GM12801 (cell line): ENCODE data around the gene CSF3R.

Experiments used
- TF ChIP-seq, protein P1 (sequence below): IDR thresholded peaks from one replicate; pipeline ENCODE4 v1.5.1; 2011; ENCODE audit warnings: control low read depth; ENCODE audit not compliant: insufficient read length; ENCODE audit errors: extremely low read depth

The CSF3R gene

DNA sequence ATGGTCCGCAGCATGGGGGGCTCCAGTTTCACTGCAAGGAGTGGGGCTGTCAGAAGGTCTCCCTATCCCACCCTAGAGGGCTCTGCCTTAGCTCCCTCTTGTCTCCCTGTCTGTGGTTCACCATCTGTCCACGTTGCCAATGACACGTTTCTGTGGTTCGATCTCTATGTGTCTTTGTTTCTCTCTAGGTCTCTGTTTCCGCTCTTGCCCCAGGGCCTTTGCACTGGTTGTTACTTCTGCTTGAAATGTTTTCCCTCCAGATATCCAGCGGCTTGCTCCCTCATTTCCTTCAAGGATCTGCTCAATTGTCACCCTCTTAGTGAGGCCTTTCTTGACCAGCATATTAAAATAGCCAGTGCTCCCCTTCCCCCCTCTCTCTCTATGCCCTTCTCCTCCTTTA, 10.1 kb downstream of the CSF3R start:
- TF ChIP-seq, protein P1, sequence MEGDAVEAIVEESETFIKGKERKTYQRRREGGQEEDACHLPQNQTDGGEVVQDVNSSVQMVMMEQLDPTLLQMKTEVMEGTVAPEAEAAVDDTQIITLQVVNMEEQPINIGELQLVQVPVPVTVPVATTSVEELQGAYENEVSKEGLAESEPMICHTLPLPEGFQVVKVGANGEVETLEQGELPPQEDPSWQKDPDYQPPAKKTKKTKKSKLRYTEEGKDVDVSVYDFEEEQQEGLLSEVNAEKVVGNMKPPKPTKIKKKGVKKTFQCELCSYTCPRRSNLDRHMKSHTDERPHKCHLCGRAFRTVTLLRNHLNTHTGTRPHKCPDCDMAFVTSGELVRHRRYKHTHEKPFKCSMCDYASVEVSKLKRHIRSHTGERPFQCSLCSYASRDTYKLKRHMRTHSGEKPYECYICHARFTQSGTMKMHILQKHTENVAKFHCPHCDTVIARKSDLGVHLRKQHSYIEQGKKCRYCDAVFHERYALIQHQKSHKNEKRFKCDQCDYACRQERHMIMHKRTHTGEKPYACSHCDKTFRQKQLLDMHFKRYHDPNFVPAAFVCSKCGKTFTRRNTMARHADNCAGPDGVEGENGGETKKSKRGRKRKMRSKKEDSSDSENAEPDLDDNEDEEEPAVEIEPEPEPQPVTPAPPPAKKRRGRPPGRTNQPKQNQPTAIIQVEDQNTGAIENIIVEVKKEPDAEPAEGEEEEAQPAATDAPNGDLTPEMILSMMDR = no peak

DNA sequence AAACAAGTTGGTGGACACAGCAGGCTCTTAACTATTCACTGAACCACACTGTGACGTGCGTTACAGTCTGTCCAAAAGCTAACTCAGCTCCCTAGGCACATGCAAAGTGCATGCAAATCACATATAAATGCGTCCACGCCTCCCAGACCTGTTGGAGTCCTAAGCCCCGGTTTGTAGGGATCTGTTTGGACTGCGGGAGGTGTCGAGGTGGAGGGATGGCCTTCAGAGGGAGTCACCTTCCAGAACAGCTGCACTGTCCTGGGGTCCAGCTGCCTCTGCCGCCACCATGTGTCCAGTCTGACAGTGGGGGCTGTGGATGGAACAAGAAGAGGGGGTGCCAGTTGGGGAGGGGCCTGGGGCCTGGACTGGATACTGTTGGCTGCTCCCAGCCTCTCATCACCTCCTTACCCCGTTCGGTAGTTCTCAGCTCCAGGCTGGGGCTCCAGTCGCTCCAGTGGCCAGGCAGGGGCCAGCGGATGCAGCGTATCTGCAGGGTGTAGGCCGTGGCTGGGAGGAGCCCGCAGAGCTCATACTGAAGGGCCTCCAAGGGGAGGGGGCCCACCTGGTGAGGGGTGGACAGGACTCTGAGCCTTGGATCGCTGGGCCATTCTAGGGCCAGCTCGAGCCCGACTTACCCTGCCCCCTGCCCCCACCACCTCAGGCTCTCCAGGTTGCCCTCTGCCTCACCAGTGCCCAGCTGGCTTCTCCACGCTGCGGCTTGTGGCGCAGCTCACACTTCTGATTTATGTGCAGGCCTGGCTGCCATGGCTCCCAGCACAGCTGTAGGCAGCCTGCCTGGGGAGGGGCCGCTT, 10.7 kb downstream of the CSF3R start:
- TF ChIP-seq, protein P1 = no peak

DNA sequence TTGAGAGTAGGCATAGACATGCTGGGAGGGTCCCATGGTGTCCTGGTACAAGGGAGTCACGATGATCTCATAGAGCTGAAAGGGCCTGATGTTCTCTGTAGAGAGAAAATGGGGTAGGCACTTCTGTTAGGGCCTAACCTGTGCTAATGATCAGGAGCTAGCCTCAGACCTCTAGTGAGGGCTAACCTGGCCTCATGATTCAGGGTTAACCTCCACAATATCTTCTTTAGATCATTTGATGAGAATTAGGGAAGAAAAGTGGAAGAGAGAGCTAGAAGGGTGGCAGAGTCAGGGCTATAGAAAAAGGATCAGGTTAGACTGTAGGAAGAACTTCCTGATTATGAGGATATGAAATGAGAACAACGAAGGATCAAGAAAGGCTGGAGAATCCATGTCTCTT, 13.6 kb downstream of the CSF3R start:
- TF ChIP-seq, protein P1 = no peak

DNA sequence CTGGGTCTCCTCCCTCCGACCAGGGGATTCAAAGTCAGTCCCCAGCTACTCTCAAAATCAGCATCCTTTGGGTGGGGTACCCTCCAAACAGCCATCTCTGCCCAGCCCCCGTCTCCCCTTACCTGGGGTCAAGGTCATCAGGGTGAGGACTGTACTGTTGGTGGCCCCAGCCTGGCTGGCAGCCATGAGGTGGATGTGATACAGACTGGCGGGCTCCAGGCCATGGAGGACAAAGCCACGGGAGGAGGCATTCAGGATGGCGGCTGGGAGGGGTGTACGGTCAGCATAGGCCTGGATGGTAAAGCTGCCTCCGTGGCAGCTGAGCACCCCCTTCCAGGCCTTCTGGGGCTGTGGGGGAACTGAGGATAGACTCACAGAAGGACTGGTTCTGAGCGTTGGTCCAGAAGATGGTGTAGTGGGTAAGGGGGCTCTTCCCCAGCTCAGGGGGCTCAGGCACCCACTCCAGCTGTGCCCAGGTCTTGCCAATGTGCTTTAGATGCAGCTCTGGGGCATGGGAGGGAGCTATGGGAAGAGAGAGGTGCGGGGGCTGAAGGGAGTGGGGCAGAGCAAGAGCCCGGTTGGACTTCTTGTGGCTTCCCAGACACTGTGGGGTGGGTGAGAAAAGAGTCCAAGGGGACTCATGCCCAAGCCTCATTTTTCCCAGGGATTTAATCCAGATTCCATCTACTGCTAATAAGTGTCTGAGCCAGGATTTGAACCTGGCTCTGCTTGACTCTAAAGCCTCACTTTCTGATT, 14.8 kb downstream of the CSF3R start:
- TF ChIP-seq, protein P1 = no peak

DNA sequence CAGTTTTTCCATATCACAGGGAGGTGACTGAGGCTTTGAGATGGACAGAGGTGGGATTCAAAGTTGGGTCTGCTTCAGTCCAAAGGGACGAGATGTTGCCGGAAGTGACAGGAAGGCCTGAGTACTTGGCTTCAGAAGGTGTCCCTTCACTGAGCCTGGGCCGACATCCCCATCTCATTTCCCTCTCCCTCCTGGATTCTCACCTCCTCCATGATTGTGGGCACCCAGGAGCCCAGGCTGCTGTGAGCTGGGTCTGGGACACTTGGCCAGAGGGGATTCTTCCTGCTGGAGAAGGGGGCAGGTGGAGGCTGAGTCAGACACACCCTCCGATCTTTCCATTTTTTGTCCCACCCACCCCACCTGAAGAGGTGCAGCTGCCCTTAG, 15.7 kb downstream of the CSF3R start:
- TF ChIP-seq, protein P1 = no peak

DNA sequence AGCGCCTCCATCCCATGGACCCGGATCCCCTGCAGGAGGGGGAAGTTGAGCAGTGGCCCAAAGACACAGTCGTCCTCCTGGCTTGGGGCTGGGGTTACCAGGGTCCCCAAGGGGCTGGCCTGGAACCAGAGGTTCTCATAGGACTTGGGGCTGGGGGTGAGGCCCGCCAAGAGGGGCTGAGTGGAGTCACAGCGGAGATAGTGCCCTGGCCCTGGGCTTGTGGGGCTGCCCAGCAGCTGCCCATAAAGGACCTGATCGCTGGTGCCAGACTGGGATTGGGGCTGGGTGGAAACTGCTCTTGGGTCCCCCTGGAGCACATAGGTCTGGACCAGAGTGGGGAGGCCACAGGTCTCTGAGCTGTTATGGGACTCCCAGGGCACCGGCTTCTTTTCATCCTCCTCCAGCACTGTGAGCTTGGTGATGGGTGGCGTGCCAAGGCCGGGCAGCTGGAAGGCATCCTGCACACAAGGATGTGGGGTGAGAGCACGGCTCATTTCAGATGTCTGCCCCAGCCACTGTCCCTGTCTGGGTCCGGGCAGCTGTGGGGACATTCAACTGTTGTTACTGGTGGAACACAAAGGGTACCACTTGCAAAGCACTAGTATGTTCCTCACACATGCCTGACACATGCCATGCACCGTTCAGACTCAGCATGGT, 16.2 kb downstream of the CSF3R start:
- TF ChIP-seq, protein P1 = no peak

DNA sequence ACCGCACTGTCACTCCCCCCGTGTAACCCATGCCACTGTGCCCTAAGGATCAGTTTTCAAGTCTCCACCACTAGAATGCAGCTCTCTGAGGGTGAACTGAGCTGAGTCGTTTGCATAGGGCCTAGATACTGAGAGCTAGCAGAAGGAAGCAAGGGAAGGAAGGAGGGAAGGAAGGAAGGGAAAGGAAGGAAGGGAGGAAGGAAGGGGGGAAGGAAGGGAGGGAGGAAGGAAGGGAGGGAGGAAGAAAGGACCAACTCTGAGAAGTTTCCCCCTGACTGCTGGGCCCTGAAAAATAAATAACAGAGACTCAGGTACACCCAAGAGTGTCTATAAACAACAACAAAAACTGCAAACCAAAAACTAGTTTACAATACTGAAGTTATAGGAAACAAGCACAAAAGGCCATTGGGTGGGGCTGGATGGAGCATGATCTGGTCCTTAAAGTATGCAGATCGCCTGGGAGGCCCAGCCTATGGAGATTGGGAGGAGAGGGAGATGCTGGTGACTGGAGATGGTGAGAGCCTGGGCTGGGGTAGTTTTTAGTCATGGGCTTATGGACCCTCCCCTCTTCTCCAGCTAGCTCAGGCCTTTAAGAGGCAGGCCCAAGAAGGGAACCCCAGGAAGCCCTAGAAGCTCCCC, 16.9 kb downstream of the CSF3R start:
- TF ChIP-seq, protein P1 = no peak
